HG02763 (cell line): ENCODE results near the gene SPHK1.

Experiments
- ATAC-seq: cut with Tn5 transposase; IDR thresholded peaks from one replicate; pipeline ENCODE4 v1.9.1; 2021; ENCODE audit warnings: mild to moderate bottlenecking, moderate library complexity; ENCODE audit not compliant: unreplicated experiment

The SPHK1 gene

DNA sequence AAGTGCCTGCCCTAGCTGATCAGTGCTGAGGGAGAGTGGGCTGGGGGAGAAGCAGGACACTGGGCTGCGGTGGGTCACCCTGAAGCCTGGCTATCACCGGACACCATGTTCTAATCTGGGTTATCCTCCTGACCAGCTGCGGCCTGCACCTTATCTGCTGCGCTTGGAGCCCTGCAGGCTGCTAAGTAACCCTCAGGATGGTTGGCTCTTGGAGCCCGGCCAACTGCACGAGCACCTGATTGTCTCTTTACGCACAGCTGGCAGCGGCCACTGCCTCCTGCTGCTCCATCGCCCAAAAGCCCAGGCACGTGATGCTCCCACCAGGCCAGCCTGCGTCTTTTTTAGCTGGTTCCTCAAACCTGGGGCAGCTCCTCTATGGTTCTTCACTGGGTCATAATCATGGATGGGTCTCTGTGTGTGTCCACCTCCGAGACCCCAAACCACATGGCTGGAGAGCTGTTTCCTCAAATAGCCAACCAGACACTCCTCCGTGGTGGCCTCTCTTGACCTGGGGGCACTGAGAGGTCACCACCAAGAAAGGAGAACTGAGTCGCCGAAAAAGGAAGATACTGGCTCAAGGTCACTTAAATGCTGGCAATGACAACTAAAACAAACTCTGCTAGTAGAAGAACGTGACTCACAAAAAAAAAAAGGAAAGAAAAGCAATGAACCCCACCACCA lies 21.7 kb downstream of the SPHK1 start:
- ATAC-seq = no peak

DNA sequence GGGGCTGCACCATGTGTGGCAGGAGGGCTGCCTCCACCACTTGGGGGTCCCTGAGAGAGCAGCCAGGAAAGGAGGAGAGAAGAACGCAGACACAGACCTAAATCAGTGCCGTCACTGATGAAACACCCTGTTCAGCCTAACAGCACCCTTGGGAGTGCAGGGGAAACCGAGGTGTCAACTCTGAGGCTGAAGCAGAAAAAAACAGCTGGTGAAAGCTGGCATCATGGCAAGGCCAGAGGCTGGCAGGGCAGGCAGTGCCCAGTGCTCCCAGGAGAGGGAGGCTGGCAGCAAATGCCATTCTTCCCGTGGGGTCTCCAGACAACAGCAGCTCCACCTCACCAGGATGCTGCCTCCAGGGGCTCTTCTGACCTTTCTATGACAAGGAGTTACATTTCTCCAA lies 23.1 kb downstream of the SPHK1 start:
- no peak for ATAC-seq

DNA sequence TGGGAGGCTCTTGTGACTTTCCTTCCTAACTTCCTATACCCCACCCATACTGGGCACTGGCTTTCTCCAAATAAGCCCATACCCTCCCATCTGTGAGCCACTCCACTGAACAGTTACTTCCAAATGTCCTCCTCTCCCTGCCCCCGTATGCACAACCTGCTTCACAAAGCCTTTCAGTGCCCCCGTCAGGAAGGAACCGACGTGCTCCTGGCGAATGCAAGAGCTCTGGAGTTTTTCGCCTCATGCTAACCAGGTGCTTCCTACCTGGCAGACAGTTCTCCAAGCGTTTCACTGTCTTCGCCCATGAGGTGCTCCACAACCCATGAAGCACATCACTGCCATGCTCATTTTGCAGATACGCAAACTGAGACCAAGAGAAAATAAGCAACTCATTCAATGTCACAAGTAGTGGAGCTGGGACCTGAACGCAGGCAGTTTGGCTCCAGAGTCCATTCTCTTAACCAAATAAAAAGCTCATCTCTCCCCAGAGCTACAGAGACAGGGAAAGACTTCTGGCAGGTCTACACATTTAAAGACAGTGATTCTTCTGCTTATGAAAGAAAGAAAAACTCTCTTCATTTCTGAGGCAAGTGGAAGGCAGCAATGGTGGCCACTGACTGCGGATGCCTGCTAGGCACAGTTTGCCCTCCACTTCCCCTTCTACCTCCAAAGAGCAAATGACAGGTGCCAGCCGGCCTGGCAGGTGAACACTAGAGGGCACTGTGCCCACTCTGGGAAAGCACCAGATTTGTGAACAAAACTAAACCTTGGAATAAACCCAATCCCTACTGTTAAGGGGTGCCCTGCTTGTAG lies 23.8 kb downstream of the SPHK1 start:
- ATAC-seq = no peak

DNA sequence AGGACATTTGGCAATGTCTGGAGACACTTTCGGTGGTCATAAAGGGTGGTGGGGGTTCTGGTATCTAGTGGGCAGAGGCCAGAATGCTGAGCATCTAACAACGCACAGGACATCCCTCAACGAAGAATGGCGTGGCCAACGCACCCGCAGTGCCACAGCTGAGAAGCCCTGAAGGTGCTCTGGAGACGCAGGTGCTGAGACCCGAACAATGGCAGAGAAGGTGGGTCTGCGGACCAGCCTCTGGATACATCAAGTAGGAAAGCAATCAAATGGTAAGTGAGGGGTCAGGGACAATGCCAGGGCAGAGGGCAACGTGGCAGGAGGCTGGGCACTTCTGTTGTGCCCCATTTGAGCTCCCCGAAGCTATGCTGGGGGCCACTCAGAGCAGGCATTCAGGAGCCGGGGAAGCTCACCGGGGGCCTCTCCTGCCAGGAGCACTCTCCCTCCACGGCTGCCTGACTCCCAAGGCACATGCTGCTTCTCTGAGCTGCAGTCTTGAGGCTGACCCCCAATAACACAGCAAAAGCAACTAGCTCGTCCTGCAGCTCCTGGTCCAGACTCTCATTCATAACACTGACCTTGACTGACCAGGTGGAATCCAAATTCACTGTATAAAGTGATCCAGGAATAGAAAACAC lies 26.0 kb downstream of the SPHK1 start:
- ATAC-seq = no peak

DNA sequence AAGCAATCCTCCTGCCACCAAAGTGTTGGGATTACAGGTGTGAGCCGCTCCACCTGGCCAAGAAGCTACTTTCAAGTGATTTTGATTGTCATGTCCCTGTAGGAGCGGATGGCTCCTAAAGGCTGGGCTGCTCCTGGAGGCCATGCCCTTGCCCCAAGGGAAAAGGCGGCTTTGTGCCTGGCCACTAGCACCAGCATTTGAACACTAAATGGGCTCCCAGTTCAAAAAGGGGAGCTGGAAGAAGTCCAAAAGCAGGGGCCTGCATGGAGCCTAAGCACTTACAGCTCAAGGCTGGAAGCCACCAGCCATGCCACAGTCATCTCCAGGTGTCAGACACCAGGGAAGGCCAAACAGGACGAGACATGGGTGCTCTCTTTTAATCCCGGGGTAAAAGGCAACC lies 26.8 kb downstream of the SPHK1 start:
- no peak for ATAC-seq

DNA sequence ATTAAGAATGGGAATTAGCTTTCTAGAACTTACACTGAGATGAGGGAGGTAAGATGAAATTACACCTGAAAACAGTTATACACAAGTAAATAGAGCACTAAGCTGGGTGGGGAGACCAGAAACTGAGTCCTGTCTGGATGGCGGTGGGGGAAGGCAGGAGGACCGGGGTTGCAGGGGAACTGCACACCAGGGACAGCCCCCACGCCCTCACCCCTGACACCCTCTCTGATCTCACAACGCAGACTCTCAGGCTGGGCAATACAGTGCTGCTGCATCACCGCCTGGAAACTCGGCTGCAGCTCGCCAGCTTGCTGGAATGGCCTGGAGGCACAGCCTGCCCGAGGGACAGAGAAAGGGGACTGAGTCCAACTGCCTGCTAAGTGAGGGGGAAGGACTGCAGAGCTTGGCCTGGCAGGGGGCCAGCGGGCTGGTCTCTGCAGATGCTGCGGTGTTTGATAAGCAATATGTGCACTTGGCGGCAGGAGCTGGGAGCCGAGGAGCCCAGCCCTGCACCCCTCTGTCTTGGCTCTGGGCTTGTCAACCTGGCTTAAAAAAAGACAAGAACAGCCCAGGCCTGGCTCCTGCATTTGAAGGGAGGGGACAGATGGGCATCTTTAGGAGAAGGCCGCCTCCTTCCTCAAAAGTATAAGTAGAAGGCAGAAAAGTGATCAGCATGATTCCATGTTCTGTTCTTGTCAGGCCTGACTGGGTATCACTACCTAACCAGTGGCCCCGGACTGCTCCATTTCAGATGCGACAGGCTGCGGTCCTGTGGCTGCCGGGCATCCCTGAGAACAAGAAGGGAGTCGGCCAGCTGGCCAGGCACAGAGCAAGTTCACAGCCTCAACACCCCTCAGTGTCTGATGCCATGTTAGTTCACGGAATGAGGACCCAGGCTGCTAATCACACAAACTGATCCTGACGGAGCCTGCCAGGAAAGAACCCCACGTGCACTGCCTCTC lies 30.2 kb downstream of the SPHK1 start:
- ATAC-seq = no peak

DNA sequence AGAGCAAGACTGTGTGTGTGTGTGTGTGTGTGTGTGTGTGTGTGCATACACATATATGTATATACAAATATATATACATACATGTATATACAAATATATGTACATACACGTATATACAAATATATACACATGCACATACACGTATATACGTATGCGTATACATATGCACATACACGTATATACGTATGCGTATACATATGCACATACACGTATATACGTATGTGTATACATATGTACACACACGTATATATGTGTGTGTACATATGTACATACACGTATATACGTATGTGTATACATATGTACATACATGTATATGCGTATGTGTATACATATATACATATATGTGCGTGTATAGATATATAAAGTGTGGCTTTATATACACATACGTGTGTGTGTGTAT lies 31.4 kb downstream of the SPHK1 start:
- no peak for ATAC-seq

DNA sequence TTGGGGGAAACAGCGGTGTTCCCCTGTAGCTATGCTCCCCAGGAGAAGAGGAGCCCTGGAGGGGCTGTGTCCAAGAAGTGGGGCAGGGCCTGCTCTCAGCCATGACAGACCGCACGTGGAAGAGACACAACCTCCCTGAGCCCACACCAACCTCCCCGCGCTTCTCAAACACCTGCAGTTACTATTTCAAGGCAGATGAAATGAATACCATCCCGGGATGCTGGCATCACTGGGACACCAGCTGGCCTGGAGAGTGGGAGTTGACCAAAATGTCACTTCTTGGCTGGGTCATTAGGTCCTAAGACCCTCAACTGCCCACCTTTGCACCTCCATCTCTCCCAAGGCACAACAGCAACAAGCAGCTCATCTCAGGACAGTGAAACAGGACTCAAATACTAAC lies 32.0 kb downstream of the SPHK1 start:
- no peak for ATAC-seq

DNA sequence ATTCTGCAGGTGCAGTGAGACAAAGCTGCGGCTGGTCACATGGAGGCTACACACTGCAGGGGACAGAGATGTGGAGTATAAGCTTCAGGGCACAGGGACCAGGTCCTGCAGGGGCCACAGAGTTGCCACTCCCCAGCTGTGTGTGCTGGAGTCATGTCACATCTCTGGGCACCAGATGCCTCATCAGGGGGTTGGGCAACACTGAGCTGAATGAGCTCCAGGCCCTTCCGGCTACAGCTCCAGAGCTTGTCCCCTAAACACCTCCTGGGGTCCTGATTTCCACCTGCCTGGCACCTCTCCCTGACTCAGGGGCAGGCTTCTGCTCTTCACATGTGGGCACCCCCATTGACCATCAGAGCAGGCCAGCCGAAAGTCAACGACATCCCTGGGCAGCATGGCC lies 32.5 kb downstream of the SPHK1 start:
- no peak for ATAC-seq

DNA sequence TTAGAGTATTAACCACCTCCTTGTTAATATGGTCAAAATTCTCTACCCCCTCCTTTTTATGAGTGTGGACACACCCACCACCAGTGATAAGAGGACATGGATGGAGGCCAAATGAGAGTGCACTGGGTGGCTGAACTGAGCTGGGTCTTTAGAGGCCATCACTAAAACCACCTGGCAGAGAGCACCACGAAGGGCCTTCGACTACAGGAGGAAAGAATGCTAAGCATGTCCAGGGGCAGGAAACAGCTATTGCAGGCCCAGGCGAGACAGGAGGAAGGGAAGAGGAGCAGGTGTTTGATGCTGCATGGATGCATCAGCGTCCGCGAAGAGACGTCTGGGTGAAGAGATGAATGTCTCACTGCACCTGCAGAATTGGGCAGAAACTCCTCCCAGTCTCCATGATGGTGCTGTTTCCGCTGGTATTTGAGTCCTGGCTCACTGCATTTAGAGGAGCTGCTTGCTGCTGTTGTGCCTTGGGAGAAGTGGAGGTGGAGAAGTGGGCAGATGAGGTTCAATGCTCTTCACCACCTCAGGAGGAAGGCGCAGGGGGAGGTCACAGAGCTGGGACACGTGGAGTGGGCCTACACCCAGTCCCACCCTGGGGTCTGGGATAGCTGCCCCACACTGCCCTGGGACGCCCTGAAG lies 33.2 kb downstream of the SPHK1 start:
- ATAC-seq = no peak

DNA sequence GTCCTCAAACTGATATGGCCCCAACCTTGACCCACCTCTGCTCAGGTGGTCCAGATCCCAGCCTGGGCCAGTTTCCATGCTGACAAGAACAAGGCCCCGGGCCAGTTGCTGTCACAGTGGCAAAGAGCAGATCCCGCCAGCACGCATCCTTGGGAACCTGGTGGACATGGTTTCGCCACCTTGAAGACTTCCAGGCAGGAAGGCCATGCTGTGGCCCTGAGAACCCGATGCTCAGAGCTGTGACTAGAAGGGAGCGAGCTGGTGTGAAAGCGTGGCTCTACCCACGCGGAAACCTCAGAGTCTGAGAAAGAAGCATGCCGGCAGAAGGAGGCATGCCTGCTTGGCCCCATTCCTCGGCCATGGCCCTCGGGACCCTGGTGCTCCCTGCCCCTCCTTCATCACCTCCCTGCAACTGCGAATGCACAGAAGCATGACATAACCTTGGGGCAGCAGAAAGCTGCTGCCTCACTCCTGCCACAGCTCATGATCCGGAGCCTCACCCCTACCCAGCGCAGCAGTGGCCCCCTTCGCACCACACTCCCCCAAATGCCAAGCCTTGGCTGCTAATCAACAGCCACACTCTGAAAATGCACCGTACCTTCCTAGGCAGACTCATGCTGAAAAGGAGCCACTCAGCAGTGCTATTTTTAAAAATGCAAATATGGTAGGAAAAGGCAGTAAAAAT lies 35.3 kb downstream of the SPHK1 start:
- ATAC-seq = no peak

DNA sequence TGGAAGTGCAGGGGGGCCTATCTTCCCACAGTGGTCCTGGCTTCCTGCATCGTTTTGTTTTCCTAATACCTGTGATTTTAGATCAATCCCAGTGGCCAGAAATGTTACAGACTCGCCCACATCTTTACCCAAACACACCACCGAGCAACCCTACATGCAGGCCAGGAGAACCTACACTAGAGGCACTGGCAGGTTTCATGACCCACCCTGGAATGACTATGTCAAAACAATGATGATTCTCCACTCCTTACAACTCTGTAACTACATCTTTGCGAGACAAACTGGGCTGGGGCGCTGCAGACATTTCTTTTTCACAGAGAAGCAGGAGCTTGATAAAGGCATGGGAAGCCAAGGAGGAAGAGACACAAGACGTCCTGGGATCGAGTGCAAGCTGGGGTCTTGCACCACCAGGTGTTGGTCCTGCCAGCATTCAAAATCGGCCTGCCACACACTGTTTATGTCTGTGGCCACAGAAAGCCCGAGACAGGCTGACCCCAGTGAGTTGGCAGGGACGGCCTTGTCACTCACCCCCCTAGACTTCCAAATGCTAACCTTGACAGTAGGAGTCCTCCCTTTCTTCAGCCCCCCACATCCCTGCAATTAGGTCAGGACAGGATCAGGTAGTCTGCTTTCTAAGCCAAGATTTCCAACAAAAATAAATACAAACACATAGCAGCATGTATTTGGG lies 36.1 kb downstream of the SPHK1 start:
- no peak for ATAC-seq

DNA sequence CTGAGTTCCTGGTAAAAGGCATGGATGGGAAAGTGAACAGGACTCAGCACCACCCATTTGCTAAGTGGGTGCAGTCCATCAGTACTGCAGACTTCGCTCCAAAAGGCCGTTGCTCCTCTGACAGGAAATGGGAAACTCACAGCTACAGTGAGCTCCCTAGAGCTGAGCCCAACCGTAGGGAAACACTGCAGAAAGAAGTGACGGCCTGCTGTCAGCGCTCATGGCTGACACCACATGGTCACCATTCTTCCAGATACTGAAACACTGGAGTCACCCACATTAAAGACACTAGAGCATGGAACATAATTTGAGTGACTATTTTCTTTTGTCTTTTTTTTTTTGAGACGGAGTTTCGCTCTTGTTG lies 36.6 kb downstream of the SPHK1 start:
- no peak for ATAC-seq

DNA sequence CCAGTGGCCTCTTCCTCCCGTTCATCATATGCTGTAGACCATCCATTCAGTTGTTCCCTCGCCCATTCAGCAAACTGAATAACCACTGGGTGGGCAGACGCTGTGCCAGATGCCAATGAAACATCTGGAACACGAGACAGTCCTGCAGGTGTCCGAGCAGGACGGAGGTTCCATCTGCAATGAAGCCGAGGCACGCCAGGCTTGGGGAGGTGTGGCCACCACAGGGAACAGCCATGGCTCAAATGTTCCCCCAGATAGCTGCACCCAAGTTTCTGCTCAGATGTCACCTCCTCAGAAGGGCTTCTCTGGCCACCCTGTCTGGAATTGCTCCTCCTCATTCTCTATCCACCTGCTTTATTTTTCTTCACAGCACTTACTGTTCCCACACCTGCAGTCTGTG lies 38.0 kb downstream of the SPHK1 start:
- no peak for ATAC-seq

DNA sequence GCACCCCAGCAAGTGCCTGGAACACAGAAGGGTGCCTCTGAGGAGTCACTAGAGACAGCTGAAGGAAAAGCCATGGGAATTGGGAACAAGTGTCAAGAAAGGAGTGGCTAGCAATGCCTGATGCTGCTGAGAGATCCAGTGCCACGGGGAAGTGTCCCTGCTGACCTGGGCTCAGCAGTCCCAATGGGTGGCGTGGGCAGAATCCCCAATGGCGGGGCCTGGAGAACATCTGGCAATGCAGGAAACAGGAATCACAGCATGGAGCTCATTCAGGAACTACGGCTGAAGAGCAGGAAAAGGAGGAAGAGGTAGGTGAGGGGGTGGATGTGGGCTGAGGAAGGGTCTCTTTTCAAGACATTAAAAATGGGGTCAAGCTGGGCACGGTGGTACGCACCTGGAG lies 38.5 kb downstream of the SPHK1 start:
- no peak for ATAC-seq

DNA sequence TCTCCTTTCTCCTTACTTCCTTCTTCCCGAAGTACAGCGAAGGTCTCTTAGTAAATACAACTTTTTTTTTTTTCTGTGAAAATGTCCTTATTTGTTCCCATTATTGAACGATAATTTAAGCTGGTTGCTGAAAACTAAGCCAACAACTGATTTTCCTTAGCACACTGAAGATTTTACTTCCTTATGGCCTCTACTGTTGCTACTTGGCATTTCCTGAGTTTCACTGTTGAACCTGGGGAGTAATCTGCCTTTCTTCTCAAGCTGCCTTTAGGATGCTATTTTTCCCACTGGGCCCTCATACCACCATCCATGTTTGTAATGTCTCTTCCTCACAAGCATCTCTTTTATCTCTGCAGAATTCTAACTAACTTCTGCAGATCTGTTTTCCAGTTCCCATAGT lies 42.4 kb downstream of the SPHK1 start:
- ATAC-seq = no peak

DNA sequence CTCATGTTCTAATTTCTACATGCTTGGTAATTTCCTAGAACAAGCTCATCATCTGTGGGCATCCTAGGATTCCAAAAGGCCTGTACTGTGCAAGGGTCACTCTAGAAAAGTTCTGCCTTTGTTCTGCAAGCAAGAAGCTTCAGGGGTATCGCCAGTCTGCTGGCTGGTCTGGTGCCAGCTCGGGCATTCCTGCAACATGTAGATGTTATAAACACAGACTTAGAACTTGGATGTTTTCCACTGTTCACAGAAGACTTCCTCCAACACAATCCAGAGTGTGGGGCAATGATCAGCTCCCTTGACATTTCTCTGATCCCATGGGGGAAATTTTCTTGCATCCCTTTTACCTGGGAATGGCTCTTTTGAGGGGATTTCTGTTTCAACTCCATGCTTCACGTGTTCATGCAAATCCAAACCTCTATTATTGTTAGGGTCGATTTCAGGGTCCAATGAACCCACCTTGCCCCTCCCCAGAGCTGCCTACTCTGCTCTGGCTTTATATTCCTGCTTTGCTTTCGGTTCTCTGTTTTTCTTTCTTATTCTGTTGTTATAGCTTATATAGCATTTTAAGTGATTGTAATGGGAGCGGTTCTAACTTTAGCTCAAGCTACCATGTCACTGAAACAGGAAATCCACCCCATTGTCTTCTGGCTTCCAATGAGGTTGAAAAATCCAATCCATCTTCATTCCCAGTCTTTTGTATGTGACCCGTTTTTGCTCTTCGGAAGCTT lies 43.3 kb downstream of the SPHK1 start:
- ATAC-seq = no peak

DNA sequence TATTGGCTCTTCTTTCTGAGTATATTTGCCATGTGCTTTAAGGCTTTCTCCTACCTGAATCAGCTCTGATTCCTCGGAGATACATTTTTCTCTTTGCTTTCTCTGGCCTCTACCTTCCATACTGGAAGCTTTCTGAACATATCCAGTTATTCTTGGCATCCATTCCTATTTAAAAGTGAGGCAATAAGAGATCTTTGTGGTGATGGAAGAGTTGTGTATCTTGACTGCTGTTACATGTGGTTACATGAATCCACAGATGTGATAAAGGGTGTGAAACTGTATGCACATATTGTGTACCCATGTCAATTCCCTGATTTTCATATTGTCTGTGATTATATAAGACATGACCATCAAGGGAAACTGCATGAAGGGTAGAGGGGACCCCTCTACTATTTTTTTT lies 44.1 kb downstream of the SPHK1 start:
- no peak for ATAC-seq

DNA sequence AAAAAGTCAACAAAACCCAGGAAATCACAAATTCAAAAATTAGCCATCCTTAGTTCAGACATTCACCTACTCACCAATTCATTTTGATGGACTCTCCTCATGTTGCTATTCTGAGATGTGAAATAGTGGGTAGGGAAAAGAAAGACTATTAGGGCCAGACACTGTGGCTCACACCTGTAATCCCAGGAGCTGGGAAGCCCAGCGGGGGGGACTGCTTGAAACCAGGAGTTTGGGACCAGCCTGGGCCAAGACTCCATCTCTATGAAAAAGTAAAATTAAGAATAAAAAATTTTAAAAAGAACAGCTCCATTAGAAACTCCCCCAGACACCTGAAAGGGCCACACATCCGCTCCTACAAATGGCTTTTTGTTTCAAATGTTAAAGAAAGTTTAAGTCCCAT lies 47.1 kb downstream of the SPHK1 start:
- no peak for ATAC-seq
